Lung (tissue), 12 donors: ENCODE data around the gene BTBD19. TPM values are rescaled to one million over a fixed set of nuclear protein-coding genes. Genes with fewer than 3 reads are reported as not detected.

Source experiments
- ATAC-seq: fragments of 200-7000 bp; cut with Tn5 transposase; one replicate; pipeline ENCODE4 v1.9.1; 2020; ENCODE audit warnings: moderate number of reproducible peaks; ENCODE audit not compliant: insufficient read depth, low FRiP score
- DNase-seq, 3 donors: peaks; one replicate each; pipeline ENCODE4 v3.0.0-alpha.2; 2013 to 2017
- H3K27ac ChIP-seq, 2 donors: one replicate each; pipeline ENCODE4 v1.5.1; 2013; ENCODE audit warnings: mild to moderate bottlenecking in 2 of 2, moderate library complexity in 2 of 2, control low read depth in 1 of 2, inconsistent platforms in 1 of 2, low read depth in 1 of 2, low read length in 1 of 2
- H3K27me3 ChIP-seq, 3 donors: one replicate each; pipeline ENCODE4 v1.5.1; 2013; ENCODE audit warnings: low read length in 2 of 3; ENCODE audit not compliant: control insufficient read depth in 3 of 3, insufficient read depth in 3 of 3
- H3K36me3 ChIP-seq, 4 donors: one replicate each; pipeline ENCODE4 v1.5.1; 2013; ENCODE audit warnings: low read length in 4 of 4, mild to moderate bottlenecking in 1 of 4, moderate library complexity in 1 of 4; ENCODE audit not compliant: control insufficient read depth in 4 of 4, insufficient read depth in 4 of 4
- H3K4me1 ChIP-seq, 5 donors: one replicate each; pipeline ENCODE4 v1.5.1; 2013; ENCODE audit warnings: low read length in 5 of 5, mild to moderate bottlenecking in 2 of 5, moderate library complexity in 1 of 5; ENCODE audit not compliant: control insufficient read depth in 5 of 5, insufficient read depth in 5 of 5
- H3K4me3 ChIP-seq: one replicate; pipeline ENCODE4 v1.5.1; 2013; ENCODE audit warnings: mild to moderate bottlenecking, control low read depth, moderate library complexity
- H3K9ac ChIP-seq, 2 donors: one replicate each; pipeline ENCODE4 v1.5.1; 2013; ENCODE audit warnings: low read length in 2 of 2, control low read depth in 1 of 2; ENCODE audit not compliant: insufficient read depth in 1 of 2
- H3K9me3 ChIP-seq, 4 donors: one replicate each; pipeline ENCODE4 v1.5.1; 2013; ENCODE audit warnings: low read length in 3 of 4, mild to moderate bottlenecking in 1 of 4, moderate library complexity in 1 of 4; ENCODE audit not compliant: control insufficient read depth in 4 of 4, insufficient read depth in 3 of 4
- CTCF ChIP-seq: IDR thresholded peaks from 2 replicates; pipeline ENCODE4 v1.5.1; 2012; ENCODE audit warnings: mild to moderate bottlenecking; ENCODE audit errors: control extremely low read depth, extremely low read depth
- WGBS, 2 donors: extraction: QIAGEN DNeasy Blood & Tissue Kit; methylation state at CpG; one replicate each; pipeline ENCODE4 v1.1.7; 2013; 5-methylcytosine and 5-hydroxymethylcytosine counted together
- polyA plus RNA-seq, 2 donors: library from polyadenylated mRNA; stranded (reverse); fragments of 200-250 nt; gene quantifications; one replicate each; pipeline ENCODE4 v1.2.1, GENCODE V29; 2013
- total RNA-seq, 2 donors: library from RNA; depleted of rRNA in 1 of 2; stranded (reverse); fragments of >200 nt in 1 of 2; gene quantifications; one replicate each; pipeline ENCODE4 v1.2.1, GENCODE V29; 2014 to 2021
- donor health status: control.
- donor health status: control.
- donor health status: Bipolar disorder and iron deficiency.
- donor health status: healthy.
- donor health status: DM: yes; HTN: yes; CAD: no.

The BTBD19 gene
- total and polyA plus RNA-seq, 4 donors = 5.6 to 20.0 (median 10.4) TPM

DNA sequence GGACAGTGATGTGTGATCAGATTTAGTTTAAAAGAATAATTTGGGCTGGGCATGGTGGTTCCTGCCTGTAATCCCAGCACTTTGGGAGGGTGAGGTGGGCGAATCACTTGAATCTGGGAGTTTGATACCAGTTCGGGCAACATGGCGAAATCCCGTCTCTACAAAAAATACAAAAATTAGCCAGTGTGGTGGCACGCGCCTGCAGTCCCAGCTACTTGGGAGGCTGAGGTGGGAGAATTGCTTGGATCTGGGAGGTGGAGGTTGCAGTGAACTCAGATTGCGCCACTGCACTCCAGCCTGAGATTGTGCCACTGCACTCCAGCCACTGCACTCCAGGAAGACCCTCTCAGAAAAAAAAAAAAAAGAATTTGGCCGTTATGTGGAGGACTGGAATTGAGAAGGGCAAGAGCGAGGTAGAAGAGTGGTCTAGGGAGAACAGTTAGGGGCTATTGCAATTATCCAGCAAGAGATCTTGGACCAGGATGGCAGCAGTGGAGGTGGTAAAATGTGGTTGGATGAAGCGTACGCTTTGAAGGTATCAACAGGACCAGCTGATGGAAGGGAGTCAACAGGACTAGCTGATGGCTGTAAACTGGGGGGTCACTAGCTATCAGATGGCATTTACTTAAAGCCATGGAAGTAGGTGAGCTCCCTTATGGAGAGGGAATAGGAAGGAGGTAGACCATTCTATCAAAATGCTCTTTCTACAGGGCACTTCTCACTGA is 9.6 kb downstream of the BTBD19 start:
- 95 to 96% methylated on average over 11 of the region's 11 CpGs for WGBS, 2 donors
- Histone ChIP-seq H3K27me3 (no peaks in the 10 kb centered on the region), H3K4me3 (no peak overlapping the region), H3K9me3 (no peaks in the 10 kb centered on the region), H3K9ac (no peak overlapping the region), H3K27ac (no peak overlapping the region), H3K36me3 (no peaks in the 10 kb centered on the region), H3K4me1 (peaks cover 0 to 30% (median 10%) of the 10 kb centered on the region in 5 donors)
- TF ChIP-seq CTCF = no peak
- DNase-seq (no peak), ATAC-seq (no peak)

- peak overlapping the region; percentile 17 for H3K4me3 ChIP-seq
- H3K4me1 ChIP-seq = peaks cover 0 to 19% (median 4%) of the 10 kb centered on the region in 5 donors
- 0 to 1% methylated on average over 13 of the region's 13 CpGs for WGBS, 2 donors
- peak overlapping the region; percentile 89 to 100 for H3K27ac ChIP-seq
- ATAC-seq = no peak
- no peak for TF ChIP-seq CTCF
- H3K9ac ChIP-seq = peak overlapping the region; percentile 28 to 97
- peak in 1 of 3 donors; percentile 72 for DNase-seq
- no peaks in the 10 kb centered on the region for H3K36me3 ChIP-seq
- H3K27me3 ChIP-seq = no peaks in the 10 kb centered on the region
- no peaks in the 10 kb centered on the region for H3K9me3 ChIP-seq
Measured at GRCh38 chr1:44819196-44819607, 10.9 kb downstream of the BTBD19 start.

GRCh38 chr1:44819608-44820327 is 11.4 kb downstream of the BTBD19 start:
- Histone ChIP-seq H3K9ac (peak overlapping the region; percentile 67 to 97), H3K36me3 (no peaks in the 10 kb centered on the region), H3K27me3 (no peaks in the 10 kb centered on the region), H3K9me3 (no peaks in the 10 kb centered on the region), H3K4me3 (peak overlapping the region; percentile 22), H3K4me1 (peaks cover 0 to 19% (median 1%) of the 10 kb centered on the region in 5 donors), H3K27ac (peak overlapping the region; percentile 89 to 100)
- 0% methylated on average over 33 of the region's 33 CpGs for WGBS, 2 donors
- peak; percentile 80 to 96 (median 92) for DNase-seq
- TF ChIP-seq CTCF = no peak
- ATAC-seq = peak; percentile 88
